Activated naive CD4-positive, alpha-beta T cell treated with Interleukin-2 at 50 U/mL for 16 hours (primary cell): Measurements from ENCODE around the gene CATSPERD.
"Not testable (repeated sequence)": the region's sequence is repeated elsewhere in the genome, so short reads cannot be mapped to it uniquely, and the experiment has no call there.

Source experiments
- DNase-seq: peaks from one replicate; pipeline ENCODE4 v3.0.0-alpha.2; 2020

Gene CATSPERD

GRCh38 chr19:5743630-5744029 lies 23.2 kb downstream of the CATSPERD start:
- no peak for DNase-seq

GRCh38 chr19:5744999-5745398 lies 24.6 kb downstream of the CATSPERD start:
- DNase-seq = not testable (repeated sequence)

- not testable (repeated sequence) for DNase-seq
Observed at GRCh38 chr19:5748920-5749319, 28.5 kb downstream of the CATSPERD start.

- DNase-seq = no peak
Observed at GRCh38 chr19:5749505-5749904, 29.1 kb downstream of the CATSPERD start.

- DNase-seq = no peak
Observed at GRCh38 chr19:5751709-5752108, 31.3 kb downstream of the CATSPERD start.

- no peak for DNase-seq
Observed at GRCh38 chr19:5753743-5754142, 33.3 kb downstream of the CATSPERD start.

- DNase-seq = no peak
Observed at GRCh38 chr19:5762608-5763217, 42.3 kb downstream of the CATSPERD start.

- DNase-seq = no peak
Observed at GRCh38 chr19:5765220-5765619, 44.8 kb downstream of the CATSPERD start.

GRCh38 chr19:5767949-5768348 lies 47.5 kb downstream of the CATSPERD start:
- no peak for DNase-seq

- no peak for DNase-seq
Observed at GRCh38 chr19:5772416-5772815, 52.0 kb downstream of the CATSPERD start.

- no peak for DNase-seq
Observed at GRCh38 chr19:5773276-5773675, 52.8 kb downstream of the CATSPERD start.

GRCh38 chr19:5774921-5775320 lies 54.5 kb downstream of the CATSPERD start:
- no peak for DNase-seq

- no peak for DNase-seq
Observed at GRCh38 chr19:5775668-5776309, 55.4 kb downstream of the CATSPERD start.

- no peak for DNase-seq
Observed at GRCh38 chr19:5778402-5778801, 58.0 kb downstream of the CATSPERD start.

- DNase-seq = not testable (repeated sequence)
Observed at GRCh38 chr19:5780916-5781315, 60.5 kb downstream of the CATSPERD start.

- DNase-seq = no peak
Observed at GRCh38 chr19:5782322-5782721, 61.9 kb downstream of the CATSPERD start.

GRCh38 chr19:5782945-5783919 lies 62.8 kb downstream of the CATSPERD start:
- DNase-seq = no peak

GRCh38 chr19:5784581-5785147 lies 64.2 kb downstream of the CATSPERD start, which contains the start of gene PRR22:
PRR22 (minus strand) TSS chr19:5784746; CDS start chr19:5784660, 86 bp downstream.
- DNase-seq = no peak

- DNase-seq = no peak
Observed at GRCh38 chr19:5785423-5785822, 65.0 kb downstream of the CATSPERD start.

GRCh38 chr19:5786593-5787408 lies 66.4 kb downstream of the CATSPERD start:
- DNase-seq = no peak

- DNase-seq = no peak
Observed at GRCh38 chr19:5787409-5788182, 67.2 kb downstream of the CATSPERD start.
